ENCODE measurements around the gene OR6K2. TPM values are rescaled to one million over a fixed set of nuclear protein-coding genes. Genes with fewer than 3 reads are reported as not detected.
A peak's percentile ranks its signal among the peaks of the same experiment; 100 is the strongest.

OR6K2 gene
- polyA plus RNA-seq: not detected

GRCh38 chr1:158700552-158700951, at the start of gene OR6K2:
OR6K2 (minus strand) TSS chr1:158700652; CDS start chr1:158700652, 0 bp downstream.
- Mint-ChIP-seq H3K9me3 (peaks cover 0 to 2% (median 0%) of the 10 kb centered on the region in 3 donors), H3K27ac (no peak within 1 kb of the TSS), H3K4me3 (no peak within 1 kb of the TSS), H3K27me3 (peaks cover 3% of the 10 kb centered on the region), H3K4me1 (no peaks in the 10 kb centered on the region), H3K36me3 (no peaks in the 10 kb centered on the region)

GRCh38 chr1:158735848-158736247, 35.4 kb upstream of the OR6K2 start:
- H3K27me3 Mint-ChIP-seq: peaks cover 12% of the 10 kb centered on the region
- no peaks in the 10 kb centered on the region for H3K36me3 Mint-ChIP-seq
- H3K4me3 Mint-ChIP-seq: no peak overlapping the region
- peaks cover 0 to 2% (median 0%) of the 10 kb centered on the region in 3 donors for H3K4me1 Mint-ChIP-seq
- H3K9me3 Mint-ChIP-seq: peaks cover 0 to 2% (median 0%) of the 10 kb centered on the region in 3 donors
- H3K27ac Mint-ChIP-seq: no peak overlapping the region

- Mint-ChIP-seq H3K4me1 (peaks cover 0 to 2% (median 0%) of the 10 kb centered on the region in 3 donors), H3K36me3 (no peaks in the 10 kb centered on the region), H3K9me3 (peaks cover 0 to 2% (median 0%) of the 10 kb centered on the region in 3 donors), H3K4me3 (no peak overlapping the region), H3K27ac (peak overlapping the region in 1 of 3 donors; percentile 45), H3K27me3 (peaks cover 5% of the 10 kb centered on the region)
These were observed 32.1 kb upstream of the OR6K2 start for GRCh38 chr1:158732524-158732923.

- Mint-ChIP-seq H3K4me3 (no peak overlapping the region), H3K4me1 (peaks cover 0 to 2% (median 0%) of the 10 kb centered on the region in 3 donors), H3K27ac (peak overlapping the region in 1 of 3 donors; percentile 45), H3K27me3 (peaks cover 5% of the 10 kb centered on the region), H3K9me3 (peaks cover 0 to 2% (median 0%) of the 10 kb centered on the region in 3 donors), H3K36me3 (no peaks in the 10 kb centered on the region)
These were observed 31.3 kb upstream of the OR6K2 start for GRCh38 chr1:158731707-158732106.

- no peaks in the 10 kb centered on the region for H3K9me3 Mint-ChIP-seq
- peaks cover 6% of the 10 kb centered on the region for H3K27me3 Mint-ChIP-seq
- no peak overlapping the region for H3K27ac Mint-ChIP-seq
- no peaks in the 10 kb centered on the region for H3K36me3 Mint-ChIP-seq
- H3K4me3 Mint-ChIP-seq: no peak overlapping the region
- no peaks in the 10 kb centered on the region for H3K4me1 Mint-ChIP-seq
These were observed 30.0 kb upstream of the OR6K2 start for GRCh38 chr1:158730453-158730852.

GRCh38 chr1:158728510-158729225, 28.2 kb upstream of the OR6K2 start:
- Mint-ChIP-seq H3K27ac (no peak overlapping the region), H3K27me3 (peaks cover 15% of the 10 kb centered on the region), H3K4me1 (no peaks in the 10 kb centered on the region), H3K4me3 (no peak overlapping the region), H3K36me3 (no peaks in the 10 kb centered on the region), H3K9me3 (no peaks in the 10 kb centered on the region)

- H3K27me3 Mint-ChIP-seq: peaks cover 16% of the 10 kb centered on the region
- H3K9me3 Mint-ChIP-seq: no peaks in the 10 kb centered on the region
- no peak overlapping the region for H3K4me3 Mint-ChIP-seq
- no peak overlapping the region for H3K27ac Mint-ChIP-seq
- H3K4me1 Mint-ChIP-seq: no peaks in the 10 kb centered on the region
- H3K36me3 Mint-ChIP-seq: no peaks in the 10 kb centered on the region
These were observed 24.0 kb upstream of the OR6K2 start for GRCh38 chr1:158724442-158724841.

- Mint-ChIP-seq H3K27ac (no peak within 1 kb of the TSS), H3K4me1 (no peaks in the 10 kb centered on the region), H3K9me3 (no peaks in the 10 kb centered on the region), H3K27me3 (peaks cover 15% of the 10 kb centered on the region), H3K4me3 (no peak within 1 kb of the TSS), H3K36me3 (peaks cover 3% of the 10 kb centered on the region)
These were observed 20.2 kb upstream of the OR6K2 start, which contains the start of gene OR6K3 for GRCh38 chr1:158720620-158721019. OR6K3 (minus strand) TSS chr1:158720720; CDS start chr1:158718115, 2,605 bp downstream.

- Mint-ChIP-seq H3K27me3 (peaks cover 16% of the 10 kb centered on the region), H3K9me3 (no peaks in the 10 kb centered on the region), H3K4me3 (no peak overlapping the region), H3K27ac (no peak overlapping the region), H3K4me1 (no peaks in the 10 kb centered on the region), H3K36me3 (peaks cover 3% of the 10 kb centered on the region)
These were observed 19.2 kb upstream of the OR6K2 start for GRCh38 chr1:158719664-158720063.

- peak overlapping the region in 1 of 3 donors; percentile 50 for H3K27ac Mint-ChIP-seq
- H3K9me3 Mint-ChIP-seq: no peaks in the 10 kb centered on the region
- peaks cover 3% of the 10 kb centered on the region for H3K36me3 Mint-ChIP-seq
- H3K27me3 Mint-ChIP-seq: peaks cover 14% of the 10 kb centered on the region
- H3K4me3 Mint-ChIP-seq: no peak overlapping the region
- no peaks in the 10 kb centered on the region for H3K4me1 Mint-ChIP-seq
These were observed 16.9 kb upstream of the OR6K2 start for GRCh38 chr1:158717344-158717743.

- no peaks in the 10 kb centered on the region for H3K4me1 Mint-ChIP-seq
- H3K27me3 Mint-ChIP-seq: peaks cover 12% of the 10 kb centered on the region
- H3K4me3 Mint-ChIP-seq: no peak overlapping the region
- no peak overlapping the region for H3K27ac Mint-ChIP-seq
- H3K36me3 Mint-ChIP-seq: peaks cover 3% of the 10 kb centered on the region
- no peaks in the 10 kb centered on the region for H3K9me3 Mint-ChIP-seq
These were observed 15.9 kb upstream of the OR6K2 start for GRCh38 chr1:158716335-158716734.

- Mint-ChIP-seq H3K27me3 (peaks cover 12% of the 10 kb centered on the region), H3K36me3 (peaks cover 3% of the 10 kb centered on the region), H3K4me1 (no peaks in the 10 kb centered on the region), H3K4me3 (no peak overlapping the region), H3K27ac (no peak overlapping the region), H3K9me3 (no peaks in the 10 kb centered on the region)
These were observed 14.3 kb upstream of the OR6K2 start for GRCh38 chr1:158714754-158715153.

GRCh38 chr1:158711098-158711497, 10.6 kb upstream of the OR6K2 start:
- Mint-ChIP-seq H3K9me3 (no peaks in the 10 kb centered on the region), H3K36me3 (no peaks in the 10 kb centered on the region), H3K27ac (no peak overlapping the region), H3K4me3 (no peak overlapping the region), H3K27me3 (peaks cover 11% of the 10 kb centered on the region), H3K4me1 (no peaks in the 10 kb centered on the region)

- Mint-ChIP-seq H3K4me1 (no peaks in the 10 kb centered on the region), H3K36me3 (no peaks in the 10 kb centered on the region), H3K9me3 (peaks cover 0 to 2% (median 0%) of the 10 kb centered on the region in 3 donors), H3K27ac (no peak overlapping the region), H3K27me3 (peaks cover 1% of the 10 kb centered on the region), H3K4me3 (no peak overlapping the region)
These were observed 5.6 kb upstream of the OR6K2 start for GRCh38 chr1:158706096-158706495.

GRCh38 chr1:158694596-158694995, 5.9 kb downstream of the OR6K2 start:
- Mint-ChIP-seq H3K9me3 (peaks cover 0 to 4% (median 0%) of the 10 kb centered on the region in 3 donors), H3K36me3 (no peaks in the 10 kb centered on the region)

GRCh38 chr1:158692356-158692755, 8.1 kb downstream of the OR6K2 start:
- Mint-ChIP-seq H3K36me3 (no peaks in the 10 kb centered on the region), H3K9me3 (peaks cover 0 to 4% (median 0%) of the 10 kb centered on the region in 3 donors), H3K4me1 (peaks cover 0 to 2% (median 0%) of the 10 kb centered on the region in 3 donors), H3K4me3 (no peak overlapping the region), H3K27me3 (peaks cover 4% of the 10 kb centered on the region), H3K27ac (no peak overlapping the region)

More at GRCh38 chr1:158694596-158694995, 5.9 kb downstream of the OR6K2 start:
- Mint-ChIP-seq H3K27me3 (peaks cover 3% of the 10 kb centered on the region), H3K4me1 (peaks cover 0 to 2% (median 0%) of the 10 kb centered on the region in 3 donors), H3K4me3 (no peak overlapping the region), H3K27ac (no peak overlapping the region)

Measured in IgD-negative memory B cell (primary cell).